Lung (tissue), 12 donors: ENCODE results near the gene FBXL17. TPM values are rescaled to one million over a fixed set of nuclear protein-coding genes. Genes with fewer than 3 reads are reported as not detected.

Source experiments
- ATAC-seq: fragments of 200-7000 bp; cut with Tn5 transposase; one replicate; pipeline ENCODE4 v1.9.1; 2020; ENCODE audit warnings: moderate number of reproducible peaks; ENCODE audit not compliant: insufficient read depth, low FRiP score
- DNase-seq, 3 donors: peaks; one replicate each; pipeline ENCODE4 v3.0.0-alpha.2; 2013 to 2017
- H3K27ac ChIP-seq, 2 donors: one replicate each; pipeline ENCODE4 v1.5.1; 2013; ENCODE audit warnings: mild to moderate bottlenecking in 2 of 2, moderate library complexity in 2 of 2, control low read depth in 1 of 2, inconsistent platforms in 1 of 2, low read depth in 1 of 2, low read length in 1 of 2
- H3K27me3 ChIP-seq, 3 donors: one replicate each; pipeline ENCODE4 v1.5.1; 2013; ENCODE audit warnings: low read length in 2 of 3; ENCODE audit not compliant: control insufficient read depth in 3 of 3, insufficient read depth in 3 of 3
- H3K36me3 ChIP-seq, 4 donors: one replicate each; pipeline ENCODE4 v1.5.1; 2013; ENCODE audit warnings: low read length in 4 of 4, mild to moderate bottlenecking in 1 of 4, moderate library complexity in 1 of 4; ENCODE audit not compliant: control insufficient read depth in 4 of 4, insufficient read depth in 4 of 4
- H3K4me1 ChIP-seq, 5 donors: one replicate each; pipeline ENCODE4 v1.5.1; 2013; ENCODE audit warnings: low read length in 5 of 5, mild to moderate bottlenecking in 2 of 5, moderate library complexity in 1 of 5; ENCODE audit not compliant: control insufficient read depth in 5 of 5, insufficient read depth in 5 of 5
- H3K4me3 ChIP-seq: one replicate; pipeline ENCODE4 v1.5.1; 2013; ENCODE audit warnings: mild to moderate bottlenecking, control low read depth, moderate library complexity
- H3K9ac ChIP-seq, 2 donors: one replicate each; pipeline ENCODE4 v1.5.1; 2013; ENCODE audit warnings: low read length in 2 of 2, control low read depth in 1 of 2; ENCODE audit not compliant: insufficient read depth in 1 of 2
- H3K9me3 ChIP-seq, 4 donors: one replicate each; pipeline ENCODE4 v1.5.1; 2013; ENCODE audit warnings: low read length in 3 of 4, mild to moderate bottlenecking in 1 of 4, moderate library complexity in 1 of 4; ENCODE audit not compliant: control insufficient read depth in 4 of 4, insufficient read depth in 3 of 4
- WGBS, 2 donors: extraction: QIAGEN DNeasy Blood & Tissue Kit; methylation state at CpG; one replicate each; pipeline ENCODE4 v1.1.7; 2013; 5-methylcytosine and 5-hydroxymethylcytosine counted together
- polyA plus RNA-seq, 2 donors: library from polyadenylated mRNA; stranded (reverse); fragments of 200-250 nt; gene quantifications; one replicate each; pipeline ENCODE4 v1.2.1, GENCODE V29; 2013
- total RNA-seq, 2 donors: library from RNA; depleted of rRNA in 1 of 2; stranded (reverse); fragments of >200 nt in 1 of 2; gene quantifications; one replicate each; pipeline ENCODE4 v1.2.1, GENCODE V29; 2014 to 2021
- TF ChIP-seq, protein P1 (sequence below): IDR thresholded peaks from 2 replicates; pipeline ENCODE4 v1.5.1; 2012; ENCODE audit warnings: mild to moderate bottlenecking; ENCODE audit errors: control extremely low read depth, extremely low read depth
- donor health status: control.
- donor health status: control.
- donor health status: Bipolar disorder and iron deficiency.
- donor health status: healthy.
- donor health status: DM: yes; HTN: yes; CAD: no.

FBXL17 gene
- total and polyA plus RNA-seq, 4 donors: 4.0 to 23.9 (median 13.6) TPM

DNA sequence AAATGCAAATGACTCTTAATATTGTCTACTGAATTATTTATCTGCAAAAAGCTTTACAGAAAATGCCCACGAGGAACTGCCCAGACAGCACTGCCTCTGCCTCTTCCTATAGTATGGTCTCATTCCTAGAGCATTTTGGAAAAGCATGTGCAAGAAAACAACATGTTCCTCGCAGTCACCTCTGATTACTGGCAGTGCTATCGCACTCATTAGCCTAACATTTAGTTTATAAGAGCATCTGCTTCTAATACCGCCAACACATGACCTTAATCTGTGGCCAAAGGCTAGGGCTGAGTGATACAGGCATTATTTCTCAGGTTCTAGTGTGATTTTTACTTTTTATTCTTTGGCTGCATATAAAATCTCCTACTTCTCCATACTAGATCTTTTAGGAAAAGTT is 259.2 kb downstream of the FBXL17 start:
- H3K36me3 ChIP-seq: peaks cover 0 to 1% (median 0%) of the 10 kb centered on the region in 4 donors
- ATAC-seq (no peak), DNase-seq (no peak)
- no peaks in the 10 kb centered on the region for H3K27me3 ChIP-seq
- H3K9me3 ChIP-seq: no peaks in the 10 kb centered on the region
- H3K4me3 ChIP-seq: no peak overlapping the region
- H3K9ac ChIP-seq: no peak overlapping the region
- no peak overlapping the region for H3K27ac ChIP-seq
- TF ChIP-seq, protein P1, sequence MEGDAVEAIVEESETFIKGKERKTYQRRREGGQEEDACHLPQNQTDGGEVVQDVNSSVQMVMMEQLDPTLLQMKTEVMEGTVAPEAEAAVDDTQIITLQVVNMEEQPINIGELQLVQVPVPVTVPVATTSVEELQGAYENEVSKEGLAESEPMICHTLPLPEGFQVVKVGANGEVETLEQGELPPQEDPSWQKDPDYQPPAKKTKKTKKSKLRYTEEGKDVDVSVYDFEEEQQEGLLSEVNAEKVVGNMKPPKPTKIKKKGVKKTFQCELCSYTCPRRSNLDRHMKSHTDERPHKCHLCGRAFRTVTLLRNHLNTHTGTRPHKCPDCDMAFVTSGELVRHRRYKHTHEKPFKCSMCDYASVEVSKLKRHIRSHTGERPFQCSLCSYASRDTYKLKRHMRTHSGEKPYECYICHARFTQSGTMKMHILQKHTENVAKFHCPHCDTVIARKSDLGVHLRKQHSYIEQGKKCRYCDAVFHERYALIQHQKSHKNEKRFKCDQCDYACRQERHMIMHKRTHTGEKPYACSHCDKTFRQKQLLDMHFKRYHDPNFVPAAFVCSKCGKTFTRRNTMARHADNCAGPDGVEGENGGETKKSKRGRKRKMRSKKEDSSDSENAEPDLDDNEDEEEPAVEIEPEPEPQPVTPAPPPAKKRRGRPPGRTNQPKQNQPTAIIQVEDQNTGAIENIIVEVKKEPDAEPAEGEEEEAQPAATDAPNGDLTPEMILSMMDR: no peak
- WGBS, 2 donors: 93 to 94% methylated on average over 4 of the region's 4 CpGs
- peaks cover 0 to 11% (median 0%) of the 10 kb centered on the region in 5 donors for H3K4me1 ChIP-seq

DNA sequence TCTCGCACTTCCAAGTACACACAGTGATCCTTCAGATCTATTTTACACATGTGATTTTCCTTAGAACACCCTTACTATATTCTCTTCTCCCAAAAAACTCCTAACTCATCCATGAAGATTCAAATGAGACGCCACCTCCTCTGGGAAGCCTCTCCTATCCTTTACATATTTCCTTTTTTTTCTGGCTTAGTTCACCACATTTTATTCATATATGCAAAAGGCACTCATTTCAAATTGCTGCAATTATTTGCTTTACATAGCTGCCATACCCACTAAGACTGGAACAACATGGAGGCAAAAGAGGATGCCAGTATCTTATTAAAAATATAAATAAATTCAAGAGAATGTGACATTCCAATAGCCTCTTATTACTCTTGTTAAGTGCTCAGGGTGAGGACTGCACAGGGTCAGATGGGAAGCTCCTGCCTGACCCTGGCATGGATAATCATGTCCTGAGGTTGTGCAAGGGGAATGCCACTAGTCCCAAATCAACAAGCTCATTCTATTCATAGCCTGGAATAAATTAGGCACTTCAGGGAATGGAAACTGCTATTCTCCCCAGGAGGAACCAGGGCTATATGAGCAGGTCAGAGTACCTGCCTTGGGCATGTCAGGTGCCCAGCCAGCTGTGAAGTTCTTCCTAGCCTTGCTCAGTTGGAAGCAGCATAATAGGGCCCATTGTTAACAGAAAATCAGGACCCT is 262.9 kb downstream of the FBXL17 start:
- DNase-seq: no peak
- no peaks in the 10 kb centered on the region for H3K27me3 ChIP-seq
- H3K9me3 ChIP-seq: no peaks in the 10 kb centered on the region
- peaks cover 0 to 8% (median 0%) of the 10 kb centered on the region in 5 donors for H3K4me1 ChIP-seq
- H3K4me3 ChIP-seq: no peak overlapping the region
- 95 to 97% methylated on average over 2 of the region's 2 CpGs for WGBS, 2 donors
- no peak for ATAC-seq
- TF ChIP-seq, protein P1: no peak
- no peak overlapping the region for H3K9ac ChIP-seq
- H3K27ac ChIP-seq: no peak overlapping the region
- H3K36me3 ChIP-seq: peaks cover 0 to 1% (median 0%) of the 10 kb centered on the region in 4 donors

DNA sequence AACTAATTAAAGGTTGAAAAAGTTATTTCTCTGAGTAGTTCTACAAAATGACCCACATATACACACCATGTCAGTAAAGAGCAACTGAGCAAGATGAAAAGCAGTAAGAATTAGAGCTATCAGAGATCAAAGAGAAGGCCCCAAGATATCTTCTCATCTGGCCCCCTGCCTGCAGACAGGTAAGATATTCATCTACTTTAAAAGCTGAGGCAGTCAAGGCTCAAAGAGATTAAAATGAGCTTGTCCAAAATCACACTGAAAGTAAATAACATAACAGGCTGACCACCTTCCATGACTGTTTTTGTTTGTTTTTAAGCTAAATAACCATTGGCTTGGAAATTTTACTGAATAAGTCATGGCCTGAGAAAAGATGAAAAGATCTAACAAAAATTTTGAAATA is 266.2 kb downstream of the FBXL17 start:
- Histone ChIP-seq H3K4me1 (peaks cover 0 to 3% (median 0%) of the 10 kb centered on the region in 5 donors), H3K4me3 (no peak overlapping the region), H3K9me3 (no peaks in the 10 kb centered on the region), H3K27ac (no peak overlapping the region), H3K27me3 (no peaks in the 10 kb centered on the region), H3K9ac (no peak overlapping the region), H3K36me3 (peaks cover 0 to 1% (median 0%) of the 10 kb centered on the region in 4 donors)
- TF ChIP-seq, protein P1: no peak
- DNase-seq (no peak), ATAC-seq (no peak)

DNA sequence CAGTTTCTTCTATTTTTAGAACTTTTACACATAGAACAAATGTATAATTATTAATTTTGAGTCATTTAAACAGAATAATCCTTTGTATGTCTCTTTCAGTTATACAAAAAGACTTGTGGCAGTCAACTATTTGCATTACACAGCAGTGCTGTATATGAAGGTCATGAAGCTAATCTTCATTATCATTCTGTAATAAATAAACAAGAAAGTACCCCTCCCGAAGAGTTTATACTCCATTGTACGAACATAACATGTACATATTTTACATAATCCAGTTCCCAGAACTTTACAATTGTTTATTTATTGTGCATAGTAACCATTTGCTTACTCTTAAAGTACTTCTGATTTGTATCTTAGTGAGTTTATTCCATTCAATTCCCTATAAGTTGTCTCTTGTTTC is 267.9 kb downstream of the FBXL17 start:
- H3K27ac ChIP-seq: no peak overlapping the region
- TF ChIP-seq, protein P1: no peak
- DNase-seq (no peak), ATAC-seq (no peak)
- H3K9me3 ChIP-seq: no peaks in the 10 kb centered on the region
- 85 to 97% methylated on average over 2 of the region's 2 CpGs for WGBS, 2 donors
- H3K4me3 ChIP-seq: no peak overlapping the region
- no peak overlapping the region for H3K9ac ChIP-seq
- H3K36me3 ChIP-seq: no peaks in the 10 kb centered on the region
- H3K4me1 ChIP-seq: no peaks in the 10 kb centered on the region
- H3K27me3 ChIP-seq: no peaks in the 10 kb centered on the region
